HepG2 (cell line): Measurements from ENCODE around the gene ZNF274. TPM values are rescaled to one million over a fixed set of nuclear protein-coding genes. Genes with fewer than 3 reads are reported as not detected.
A peak's percentile ranks its signal among the peaks of the same experiment; 100 is the strongest.

Experiments used
- CHD4 ChIP-seq: fragments of 200-600 bp; sonication (generic); IDR thresholded peaks from 2 replicates; pipeline ENCODE4 v1.7.0; 2017; ENCODE audit warnings: mild to moderate bottlenecking, low read length, borderline replicate concordance
- HDAC2 ChIP-seq: sonication (generic); formaldehyde crosslinking; IDR thresholded peaks from 2 replicates; pipeline ENCODE4 v1.4.0; 2020; ENCODE audit warnings: missing genetic modification reagents
- MED13 ChIP-seq: sonication (generic); formaldehyde crosslinking; IDR thresholded peaks from 2 replicates; pipeline ENCODE4 v1.5.0; 2020; ENCODE audit warnings: missing genetic modification reagents
- POLR2A ChIP-seq, 2 experiments: IDR thresholded peaks; 2 replicates each; pipeline ENCODE4 v1.6.1; 2011; ENCODE audit warnings: low read depth in 2 of 2, low read length in 2 of 2, mild to moderate bottlenecking in 1 of 2, moderate library complexity in 1 of 2; ENCODE audit not compliant: insufficient read depth in 1 of 2
- SALL1 ChIP-seq: sonication (generic); formaldehyde crosslinking; IDR thresholded peaks from 2 replicates; pipeline ENCODE4 v1.8.0; 2022; ENCODE audit warnings: mild to moderate bottlenecking, missing genetic modification reagents
- SP4 ChIP-seq: sonication (generic); formaldehyde crosslinking; IDR thresholded peaks from 2 replicates; pipeline ENCODE4 v1.8.1; 2023; ENCODE audit warnings: mild to moderate bottlenecking, missing genetic modification reagents
- TP53 ChIP-seq: sonication (generic); formaldehyde crosslinking; conservative IDR thresholded peaks from 2 replicates; pipeline ENCODE4 v1.4.0; 2020; ENCODE audit warnings: missing genetic modification reagents
- YY1 ChIP-seq: IDR thresholded peaks from 2 replicates; pipeline ENCODE4 v1.6.1; 2011; ENCODE audit warnings: low read length, low read depth, moderate library complexity, mild to moderate bottlenecking; ENCODE audit not compliant: insufficient read depth, insufficient replicate concordance
- ZFAT ChIP-seq: sonication (generic); formaldehyde crosslinking; conservative IDR thresholded peaks from 2 replicates; pipeline ENCODE4 v1.8.1; 2023; ENCODE audit warnings: missing genetic modification reagents, inconsistent platforms
- ZFY ChIP-seq: sonication (generic); formaldehyde crosslinking; IDR thresholded peaks from 2 replicates; pipeline ENCODE4 v1.4.0; 2020; ENCODE audit warnings: missing genetic modification reagents
- ZNF335 ChIP-seq: sonication (generic); formaldehyde crosslinking; IDR thresholded peaks from 2 replicates; pipeline ENCODE4 v1.4.0; 2020; ENCODE audit warnings: missing genetic modification reagents
- ZNF768 ChIP-seq: sonication (generic); formaldehyde crosslinking; IDR thresholded peaks from 2 replicates; pipeline ENCODE4 v1.4.0; 2020; ENCODE audit warnings: missing genetic modification reagents
- ZNF772 ChIP-seq: sonication (generic); formaldehyde crosslinking; IDR thresholded peaks from 2 replicates; pipeline ENCODE4 v1.5.0; 2020; ENCODE audit warnings: mild to moderate bottlenecking, missing genetic modification reagents
- ZNF878 ChIP-seq: sonication (generic); formaldehyde crosslinking; IDR thresholded peaks from 2 replicates; pipeline ENCODE4 v1.8.1; 2023; ENCODE audit warnings: mild to moderate bottlenecking, missing genetic modification reagents, moderate library complexity
- ZSCAN21 ChIP-seq: sonication (generic); formaldehyde crosslinking; IDR thresholded peaks from 2 replicates; pipeline ENCODE4 v1.8.0; 2022; ENCODE audit warnings: mild to moderate bottlenecking, missing genetic modification reagents, moderate library complexity, borderline replicate concordance
- polyA plus RNA-seq, 8 experiments: library from polyadenylated mRNA; depleted of rRNA in 3 of 8; stranded (reverse) in 7 of 8; unstranded in 1 of 8; fragments of >200 nt; fragmentation: Illumina TruSeq in 4 of 8; extraction: Trizol in 4 of 8; gene quantifications; 2 replicates each; pipeline versions ENCODE4 v1.2.1 to v1.2.3, GENCODE V29; 2011 to 2016; ENCODE audit warnings: low read depth in 4 of 8, missing spikeins in 1 of 8, mixed read lengths in 1 of 8; ENCODE audit not compliant: insufficient read depth in 1 of 8
- total RNA-seq, 5 experiments: library from RNA; depleted of rRNA; stranded (reverse); fragments of >200 nt; fragmentation: Illumina TruSeq; extraction: Trizol; gene quantifications; 2 replicates each; pipeline ENCODE4 v1.2.3, GENCODE V29; 2016; ENCODE audit warnings: low read depth in 1 of 5
- TF ChIP-seq, protein P1 (sequence below): sonication (generic); formaldehyde crosslinking; IDR thresholded peaks from 2 replicates; pipeline ENCODE4 v1.9.0; 2021; ENCODE audit warnings: missing genetic modification reagents, borderline replicate concordance
- TF ChIP-seq, protein P2 (sequence below): sonication (generic); formaldehyde crosslinking; IDR thresholded peaks from 2 replicates; pipeline ENCODE4 v1.4.0; 2020; ENCODE audit warnings: mild to moderate bottlenecking, missing genetic modification reagents
- TF ChIP-seq, protein P3 (sequence below): sonication (generic); formaldehyde crosslinking; IDR thresholded peaks from 2 replicates; pipeline ENCODE4 v1.8.0; 2022; ENCODE audit warnings: low read depth, missing genetic modification reagents
- TF ChIP-seq, protein P4 (sequence below): IDR thresholded peaks from 2 replicates; pipeline ENCODE4 v1.6.1; 2016; ENCODE audit warnings: mild to moderate bottlenecking

Gene ZNF274
- total and polyA plus RNA-seq, 2 of the 13 experiments (the other 11 are each of a cell fraction or from before 2014, with no cell fraction given), result 16.1 to 23.0 TPM

DNA sequence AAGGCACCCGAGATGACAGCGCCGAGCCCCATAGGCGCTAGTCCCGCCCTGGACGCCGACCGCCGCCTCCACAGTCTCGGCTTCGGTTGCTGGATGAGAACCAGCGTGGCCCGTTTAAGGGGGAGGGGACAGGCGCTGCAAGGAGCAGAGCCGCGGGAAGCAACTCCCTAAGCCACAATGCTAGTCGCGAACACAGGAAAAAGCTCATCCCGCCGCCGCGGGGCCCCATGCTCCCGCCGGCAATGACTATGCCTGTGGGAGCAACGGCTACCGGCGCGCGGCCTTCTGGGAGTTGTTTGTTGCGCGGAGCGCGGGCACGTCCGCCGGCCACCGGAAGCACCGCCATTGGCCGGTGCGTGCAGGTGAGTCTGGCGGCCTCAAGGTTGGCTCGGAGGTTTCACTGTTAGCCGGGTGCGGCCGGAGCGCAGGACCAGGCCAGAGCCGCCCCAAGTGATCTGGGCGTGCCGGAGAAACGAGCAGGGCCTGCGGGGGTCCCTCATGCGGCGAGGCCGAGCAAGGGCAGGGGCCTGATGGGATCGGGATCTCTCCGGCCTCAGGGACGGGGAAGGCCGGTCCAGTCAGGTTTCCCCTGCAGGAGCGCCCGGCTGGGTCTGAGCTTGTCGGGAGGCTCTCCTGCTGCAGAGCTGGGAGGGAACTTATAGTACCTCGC lies 45.9 kb downstream of the ZNF274 start, which contains the start of gene ZNF544 (continued):
- TF ChIP-seq ZSCAN21 (CRISPR knock-in tag) (0 out of 2 replicates have a peak, but pooled peaks have one; percentile 64), YY1 (peak; percentile 92), ZNF878 (CRISPR knock-in tag) (0 out of 2 replicates have a peak, but pooled peaks have one; percentile 32), CHD4 (no peak), ZNF772 (CRISPR knock-in tag) (peak; percentile 66; the same call in 1 of the 2 replicates), SALL1 (CRISPR knock-in tag) (peak; percentile 67), MED13 (CRISPR knock-in tag) (0 out of 2 replicates have a peak, but pooled peaks have one; percentile 17), ZNF335 (CRISPR knock-in tag) (no peak), ZFAT (CRISPR knock-in tag) (no peak), HDAC2 (CRISPR knock-in tag) (peak; percentile 26; the same call in 1 of the 2 replicates), ZNF768 (peak; percentile 30; the same call in 1 of the 2 replicates), POLR2A (IDR thresholded peaks at IDR 0.05; ENCODE audit: insufficient read depth in 1 of 2, low read depth in 2 of 2, low read length in 2 of 2) (peak; percentile 63 to 82; a peak in 3 of 4 replicates), ZFY (CRISPR knock-in tag) (peak; percentile 87), SP4 (CRISPR knock-in tag) (peak; percentile 34; the same call in 1 of the 2 replicates), TP53 (CRISPR knock-in tag) (no peak)
- TF ChIP-seq, protein P1, sequence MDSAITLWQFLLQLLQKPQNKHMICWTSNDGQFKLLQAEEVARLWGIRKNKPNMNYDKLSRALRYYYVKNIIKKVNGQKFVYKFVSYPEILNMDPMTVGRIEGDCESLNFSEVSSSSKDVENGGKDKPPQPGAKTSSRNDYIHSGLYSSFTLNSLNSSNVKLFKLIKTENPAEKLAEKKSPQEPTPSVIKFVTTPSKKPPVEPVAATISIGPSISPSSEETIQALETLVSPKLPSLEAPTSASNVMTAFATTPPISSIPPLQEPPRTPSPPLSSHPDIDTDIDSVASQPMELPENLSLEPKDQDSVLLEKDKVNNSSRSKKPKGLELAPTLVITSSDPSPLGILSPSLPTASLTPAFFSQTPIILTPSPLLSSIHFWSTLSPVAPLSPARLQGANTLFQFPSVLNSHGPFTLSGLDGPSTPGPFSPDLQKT (CRISPR knock-in tag), result no peak
- TF ChIP-seq, protein P2, sequence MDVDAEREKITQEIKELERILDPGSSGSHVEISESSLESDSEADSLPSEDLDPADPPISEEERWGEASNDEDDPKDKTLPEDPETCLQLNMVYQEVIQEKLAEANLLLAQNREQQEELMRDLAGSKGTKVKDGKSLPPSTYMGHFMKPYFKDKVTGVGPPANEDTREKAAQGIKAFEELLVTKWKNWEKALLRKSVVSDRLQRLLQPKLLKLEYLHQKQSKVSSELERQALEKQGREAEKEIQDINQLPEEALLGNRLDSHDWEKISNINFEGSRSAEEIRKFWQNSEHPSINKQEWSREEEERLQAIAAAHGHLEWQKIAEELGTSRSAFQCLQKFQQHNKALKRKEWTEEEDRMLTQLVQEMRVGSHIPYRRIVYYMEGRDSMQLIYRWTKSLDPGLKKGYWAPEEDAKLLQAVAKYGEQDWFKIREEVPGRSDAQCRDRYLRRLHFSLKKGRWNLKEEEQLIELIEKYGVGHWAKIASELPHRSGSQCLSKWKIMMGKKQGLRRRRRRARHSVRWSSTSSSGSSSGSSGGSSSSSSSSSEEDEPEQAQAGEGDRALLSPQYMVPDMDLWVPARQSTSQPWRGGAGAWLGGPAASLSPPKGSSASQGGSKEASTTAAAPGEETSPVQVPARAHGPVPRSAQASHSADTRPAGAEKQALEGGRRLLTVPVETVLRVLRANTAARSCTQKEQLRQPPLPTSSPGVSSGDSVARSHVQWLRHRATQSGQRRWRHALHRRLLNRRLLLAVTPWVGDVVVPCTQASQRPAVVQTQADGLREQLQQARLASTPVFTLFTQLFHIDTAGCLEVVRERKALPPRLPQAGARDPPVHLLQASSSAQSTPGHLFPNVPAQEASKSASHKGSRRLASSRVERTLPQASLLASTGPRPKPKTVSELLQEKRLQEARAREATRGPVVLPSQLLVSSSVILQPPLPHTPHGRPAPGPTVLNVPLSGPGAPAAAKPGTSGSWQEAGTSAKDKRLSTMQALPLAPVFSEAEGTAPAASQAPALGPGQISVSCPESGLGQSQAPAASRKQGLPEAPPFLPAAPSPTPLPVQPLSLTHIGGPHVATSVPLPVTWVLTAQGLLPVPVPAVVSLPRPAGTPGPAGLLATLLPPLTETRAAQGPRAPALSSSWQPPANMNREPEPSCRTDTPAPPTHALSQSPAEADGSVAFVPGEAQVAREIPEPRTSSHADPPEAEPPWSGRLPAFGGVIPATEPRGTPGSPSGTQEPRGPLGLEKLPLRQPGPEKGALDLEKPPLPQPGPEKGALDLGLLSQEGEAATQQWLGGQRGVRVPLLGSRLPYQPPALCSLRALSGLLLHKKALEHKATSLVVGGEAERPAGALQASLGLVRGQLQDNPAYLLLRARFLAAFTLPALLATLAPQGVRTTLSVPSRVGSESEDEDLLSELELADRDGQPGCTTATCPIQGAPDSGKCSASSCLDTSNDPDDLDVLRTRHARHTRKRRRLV (CRISPR knock-in tag), result peak; percentile 76; the same call in 1 of the 2 replicates
- TF ChIP-seq, protein P3, sequence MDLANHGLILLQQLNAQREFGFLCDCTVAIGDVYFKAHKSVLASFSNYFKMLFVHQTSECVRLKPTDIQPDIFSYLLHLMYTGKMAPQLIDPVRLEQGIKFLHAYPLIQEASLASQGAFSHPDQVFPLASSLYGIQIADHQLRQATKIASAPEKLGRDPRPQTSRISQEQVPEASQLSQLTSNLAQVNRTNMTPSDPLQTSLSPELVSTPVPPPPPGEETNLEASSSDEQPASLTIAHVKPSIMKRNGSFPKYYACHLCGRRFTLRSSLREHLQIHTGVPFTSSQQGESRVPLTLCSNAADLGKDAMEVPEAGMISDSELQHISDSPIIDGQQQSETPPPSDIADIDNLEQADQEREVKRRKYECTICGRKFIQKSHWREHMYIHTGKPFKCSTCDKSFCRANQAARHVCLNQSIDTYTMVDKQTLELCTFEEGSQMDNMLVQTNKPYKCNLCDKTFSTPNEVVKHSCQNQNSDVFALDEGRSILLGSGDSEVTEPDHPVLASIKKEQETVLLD (CRISPR knock-in tag), result peak; percentile 55; the same call in 1 of the 2 replicates
- TF ChIP-seq, protein P4, sequence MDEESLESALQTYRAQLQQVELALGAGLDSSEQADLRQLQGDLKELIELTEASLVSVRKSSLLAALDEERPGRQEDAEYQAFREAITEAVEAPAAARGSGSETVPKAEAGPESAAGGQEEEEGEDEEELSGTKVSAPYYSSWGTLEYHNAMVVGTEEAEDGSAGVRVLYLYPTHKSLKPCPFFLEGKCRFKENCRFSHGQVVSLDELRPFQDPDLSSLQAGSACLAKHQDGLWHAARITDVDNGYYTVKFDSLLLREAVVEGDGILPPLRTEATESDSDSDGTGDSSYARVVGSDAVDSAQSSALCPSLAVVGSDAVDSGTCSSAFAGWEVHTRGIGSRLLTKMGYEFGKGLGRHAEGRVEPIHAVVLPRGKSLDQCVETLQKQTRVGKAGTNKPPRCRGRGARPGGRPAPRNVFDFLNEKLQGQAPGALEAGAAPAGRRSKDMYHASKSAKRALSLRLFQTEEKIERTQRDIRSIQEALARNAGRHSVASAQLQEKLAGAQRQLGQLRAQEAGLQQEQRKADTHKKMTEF (CRISPR knock-in tag), result peak; percentile 49; the same call in 1 of the 2 replicates
